Upper lobe of left lung (tissue), 4 donors: ENCODE results near the gene CTTN.

Experiments
- EP300 ChIP-seq, 4 donors: sonication (generic); formaldehyde crosslinking; IDR thresholded peaks; one replicate each; pipeline ENCODE4 v1.5.1; 2017; ENCODE audit warnings: antibody characterized with exemption in 4 of 4, control low read depth in 2 of 4
- POLR2A ChIP-seq, 4 donors: fragments of 450-650 bp; IDR thresholded peaks; one replicate each; pipeline ENCODE4 v1.5.1; 2016 to 2017; ENCODE audit warnings: antibody characterized with exemption in 4 of 4, mild to moderate bottlenecking in 2 of 4
- POLR2AphosphoS5 ChIP-seq, 2 donors: sonication (generic); formaldehyde crosslinking; IDR thresholded peaks; one replicate each; pipeline ENCODE4 v1.5.1; 2017; ENCODE audit warnings: antibody characterized with exemption in 2 of 2
- TF ChIP-seq, protein P1 (sequence below), 6 experiments: fragments of 450-650 bp in 4 of 6; fragments of 200-600 bp in 2 of 6; sonication (generic) in 2 of 6; IDR thresholded peaks; one replicate each; pipeline ENCODE4 v1.5.1; 2016 to 2019; ENCODE audit warnings: antibody characterized with exemption in 6 of 6

DNA sequence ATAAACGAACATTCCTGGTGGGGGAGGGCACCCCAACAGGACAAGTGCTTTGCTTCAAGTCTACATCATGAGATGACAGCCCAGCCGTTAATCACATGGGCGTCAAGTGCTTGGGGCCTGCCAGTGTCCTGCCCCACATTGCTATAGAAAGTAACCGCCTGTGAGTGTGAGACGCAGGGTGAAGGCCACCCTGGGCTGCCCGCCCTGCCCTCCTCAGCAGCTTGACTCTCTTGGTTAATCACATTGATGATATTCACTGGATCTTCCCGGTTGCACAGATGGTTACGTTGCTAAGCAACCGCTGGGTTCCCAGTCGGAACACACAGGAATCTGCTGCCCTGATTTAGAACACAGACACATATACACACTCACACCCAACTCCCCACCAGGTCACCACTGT lies 79.3 kb downstream of the CTTN start:
- TF ChIP-seq POLR2AphosphoS5 (IDR thresholded peaks at IDR 0.05): no peak
- TF ChIP-seq, protein P1, sequence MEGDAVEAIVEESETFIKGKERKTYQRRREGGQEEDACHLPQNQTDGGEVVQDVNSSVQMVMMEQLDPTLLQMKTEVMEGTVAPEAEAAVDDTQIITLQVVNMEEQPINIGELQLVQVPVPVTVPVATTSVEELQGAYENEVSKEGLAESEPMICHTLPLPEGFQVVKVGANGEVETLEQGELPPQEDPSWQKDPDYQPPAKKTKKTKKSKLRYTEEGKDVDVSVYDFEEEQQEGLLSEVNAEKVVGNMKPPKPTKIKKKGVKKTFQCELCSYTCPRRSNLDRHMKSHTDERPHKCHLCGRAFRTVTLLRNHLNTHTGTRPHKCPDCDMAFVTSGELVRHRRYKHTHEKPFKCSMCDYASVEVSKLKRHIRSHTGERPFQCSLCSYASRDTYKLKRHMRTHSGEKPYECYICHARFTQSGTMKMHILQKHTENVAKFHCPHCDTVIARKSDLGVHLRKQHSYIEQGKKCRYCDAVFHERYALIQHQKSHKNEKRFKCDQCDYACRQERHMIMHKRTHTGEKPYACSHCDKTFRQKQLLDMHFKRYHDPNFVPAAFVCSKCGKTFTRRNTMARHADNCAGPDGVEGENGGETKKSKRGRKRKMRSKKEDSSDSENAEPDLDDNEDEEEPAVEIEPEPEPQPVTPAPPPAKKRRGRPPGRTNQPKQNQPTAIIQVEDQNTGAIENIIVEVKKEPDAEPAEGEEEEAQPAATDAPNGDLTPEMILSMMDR (IDR thresholded peaks at IDR 0.05): no peak
- no peak for TF ChIP-seq POLR2A (IDR thresholded peaks at IDR 0.05)
- no peak for TF ChIP-seq EP300 (IDR thresholded peaks at IDR 0.05)
